GM03348 (cell line): ENCODE data around the gene GOLPH3.

Experiments
- DNase-seq: peaks from one replicate; pipeline ENCODE4 v3.0.0; 2012; ENCODE audit warnings: low spot score

Gene GOLPH3

DNA sequence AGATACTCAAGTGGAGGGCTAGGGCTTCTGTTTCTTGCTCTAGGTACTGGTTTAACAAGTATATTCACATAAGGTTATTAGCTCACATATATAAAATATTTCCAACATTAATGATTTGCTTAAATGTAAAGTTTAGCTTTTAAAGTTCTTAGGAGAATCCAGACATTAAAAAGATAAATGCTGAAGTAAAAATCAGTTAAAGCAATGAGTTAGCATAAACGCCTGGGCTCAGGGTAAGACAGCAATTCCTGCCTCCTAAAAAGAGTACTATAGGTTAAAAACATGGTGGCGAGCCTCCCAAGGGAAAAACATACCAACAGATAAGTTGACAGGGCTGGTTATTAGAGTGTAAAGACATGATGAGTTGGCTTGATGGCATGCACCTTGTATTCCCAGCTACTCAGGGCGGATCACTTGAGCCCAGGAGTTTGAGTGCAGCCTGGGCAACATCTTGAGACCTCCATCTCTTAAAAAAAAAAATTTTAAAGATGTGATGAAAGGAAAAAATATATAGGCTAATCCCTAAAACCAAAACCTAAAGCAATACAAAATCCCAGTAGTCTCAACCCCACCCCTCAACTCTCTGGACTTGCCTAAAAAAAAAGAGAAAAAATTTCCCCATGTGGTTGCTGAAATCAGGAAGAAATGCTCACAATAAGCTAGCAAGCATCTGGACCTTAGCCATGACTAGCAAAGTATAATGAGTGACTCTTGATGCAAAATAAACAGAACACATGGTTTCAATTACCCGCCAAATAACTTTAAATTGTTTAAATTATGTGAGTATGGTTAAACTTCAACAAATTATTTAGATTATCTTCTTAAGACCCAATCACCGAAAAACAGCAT lies 3.6 kb downstream of the GOLPH3 start:
- peak; percentile 59 for DNase-seq

GRCh38 chr5:32168460-32169033 lies 5.6 kb downstream of the GOLPH3 start:
- no peak for DNase-seq

DNA sequence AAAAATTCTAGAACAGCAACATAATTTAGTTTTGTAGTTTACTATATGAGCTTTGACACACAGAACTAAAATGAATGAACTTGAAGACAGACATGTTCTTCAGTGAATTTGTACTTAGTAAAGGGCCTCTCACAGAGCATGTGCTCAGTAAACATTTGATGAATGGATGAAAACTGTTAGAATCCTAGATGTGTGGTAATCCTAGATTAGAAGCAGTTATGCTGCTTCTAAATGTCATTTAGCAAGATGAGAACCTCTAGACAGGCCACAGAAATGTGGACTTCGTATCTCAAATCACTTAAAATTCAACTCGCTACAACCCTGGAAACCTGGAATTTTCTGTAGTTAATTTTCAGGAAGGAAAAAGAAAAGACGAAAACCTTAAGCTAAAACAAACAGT lies 8.5 kb downstream of the GOLPH3 start:
- no peak for DNase-seq

GRCh38 chr5:32163785-32164184 lies 10.3 kb downstream of the GOLPH3 start:
- DNase-seq: no peak

- no peak for DNase-seq
These were observed 11.1 kb downstream of the GOLPH3 start for GRCh38 chr5:32163053-32163452.

DNA sequence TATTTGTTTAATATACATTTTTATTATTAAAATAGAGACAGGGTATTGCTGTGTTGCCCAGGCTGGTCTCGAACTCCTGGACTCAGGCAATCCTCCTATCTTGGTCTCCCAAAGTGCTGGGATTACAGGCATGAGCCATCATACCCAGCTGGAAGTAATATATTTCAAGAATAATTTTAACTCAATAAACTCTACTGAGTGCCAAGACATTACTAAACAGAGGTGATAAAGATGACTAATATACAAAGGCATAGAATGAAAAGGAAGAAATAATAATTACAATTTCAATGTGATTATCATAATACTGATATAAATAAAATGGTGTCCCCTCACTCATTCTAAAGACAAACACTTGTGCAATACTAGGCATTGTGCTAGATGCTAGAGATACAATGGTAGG lies 13.9 kb downstream of the GOLPH3 start:
- peak; percentile 12 for DNase-seq

- DNase-seq: no peak
These were observed 14.6 kb downstream of the GOLPH3 start for GRCh38 chr5:32159328-32160072.

DNA sequence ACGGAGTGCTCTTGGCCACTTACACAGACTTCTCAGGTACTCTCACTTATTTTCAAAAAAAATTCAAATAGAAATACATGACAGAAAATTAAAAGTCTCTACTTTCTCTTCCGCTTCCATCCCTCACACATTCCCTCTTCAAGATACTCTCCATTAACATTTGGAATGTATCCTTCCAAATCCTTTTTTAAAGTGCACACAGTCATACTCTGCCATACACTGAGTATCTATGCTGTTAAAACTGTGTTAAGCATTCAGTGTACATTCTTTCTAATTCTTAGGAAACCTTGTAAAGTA lies 15.5 kb downstream of the GOLPH3 start:
- DNase-seq: no peak

DNA sequence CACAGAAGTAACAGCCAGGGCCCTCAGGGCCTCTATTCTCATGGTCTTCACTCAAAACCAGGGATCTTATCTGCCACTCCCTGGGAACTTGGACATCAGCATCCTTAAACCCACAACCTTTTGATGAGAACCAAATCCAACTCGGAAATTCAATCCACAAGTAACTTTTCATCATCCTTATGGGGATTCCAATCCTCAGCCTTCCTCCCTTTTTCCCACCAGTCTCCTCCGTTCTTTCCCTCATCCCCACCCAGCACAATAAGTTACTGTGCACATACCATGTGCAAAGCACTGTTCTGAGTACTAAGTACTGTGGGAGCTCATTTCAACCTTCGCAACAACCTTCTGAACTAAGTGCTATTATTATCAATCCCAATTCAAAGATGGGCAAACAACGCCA lies 17.0 kb downstream of the GOLPH3 start:
- DNase-seq: no peak

DNA sequence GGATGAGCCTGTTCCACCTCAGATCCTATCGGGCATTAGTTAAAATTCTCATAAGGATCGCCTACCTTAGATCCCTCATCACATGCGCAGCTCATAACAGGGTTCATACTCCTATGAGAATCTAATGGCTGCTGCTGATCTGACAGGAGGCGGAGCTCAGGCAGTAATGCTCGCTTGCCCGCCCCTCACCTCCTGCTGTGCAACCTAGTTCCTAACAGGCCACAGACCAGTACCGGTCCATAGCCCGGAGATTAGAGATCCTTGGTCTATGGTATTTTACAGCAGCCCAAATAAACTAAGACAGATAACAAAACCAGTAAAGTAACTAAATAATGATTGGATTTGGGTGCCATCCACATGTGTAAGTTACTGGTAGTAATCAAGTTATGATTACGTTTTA lies 17.5 kb downstream of the GOLPH3 start:
- no peak for DNase-seq

GRCh38 chr5:32155211-32155610 lies 18.9 kb downstream of the GOLPH3 start:
- no peak for DNase-seq

- peak; percentile 17 for DNase-seq
These were observed 20.4 kb downstream of the GOLPH3 start for GRCh38 chr5:32153723-32154122.

DNA sequence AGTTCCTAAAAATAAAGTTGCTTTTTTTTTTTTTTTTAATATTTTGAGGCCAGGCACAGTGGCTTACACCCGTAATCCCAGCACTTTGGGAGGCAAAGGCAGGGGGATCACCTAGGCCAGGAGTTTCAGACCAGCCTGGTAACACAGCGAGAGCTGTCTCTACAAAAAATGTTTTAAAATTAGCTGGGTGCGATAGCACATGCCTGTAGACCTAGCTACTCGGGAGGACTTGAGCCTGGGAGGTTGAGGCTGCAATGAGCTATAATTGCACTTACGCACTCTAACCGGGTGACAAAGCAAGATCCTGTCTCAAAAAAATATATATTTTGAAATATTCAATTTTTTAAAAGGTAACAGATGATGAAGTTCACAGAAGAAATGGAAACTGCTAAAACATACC lies 22.9 kb downstream of the GOLPH3 start:
- no peak for DNase-seq

DNA sequence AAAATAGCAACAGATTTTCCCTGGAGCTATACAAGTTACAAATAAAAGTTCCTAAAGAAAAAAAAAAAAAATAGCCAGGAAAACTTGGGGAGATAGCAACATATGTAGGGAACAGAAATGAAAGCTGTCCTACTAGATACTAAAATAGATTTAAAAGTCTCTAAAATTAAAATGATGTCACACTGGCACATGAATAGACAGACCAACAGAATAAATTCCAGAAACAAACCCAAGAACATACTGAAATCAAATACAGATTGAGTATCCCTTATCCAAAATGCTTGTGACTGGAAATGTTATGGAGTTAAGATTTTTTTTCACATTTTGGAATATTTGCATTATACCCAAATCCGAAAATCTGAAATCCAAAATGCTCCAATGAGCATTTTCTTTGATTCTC lies 23.8 kb downstream of the GOLPH3 start:
- DNase-seq: no peak

- no peak for DNase-seq
These were observed 26.2 kb downstream of the GOLPH3 start for GRCh38 chr5:32147959-32148358.

- DNase-seq: no peak
These were observed 26.9 kb downstream of the GOLPH3 start for GRCh38 chr5:32147236-32147635.

GRCh38 chr5:32145378-32145777 lies 28.7 kb downstream of the GOLPH3 start:
- DNase-seq: no peak

DNA sequence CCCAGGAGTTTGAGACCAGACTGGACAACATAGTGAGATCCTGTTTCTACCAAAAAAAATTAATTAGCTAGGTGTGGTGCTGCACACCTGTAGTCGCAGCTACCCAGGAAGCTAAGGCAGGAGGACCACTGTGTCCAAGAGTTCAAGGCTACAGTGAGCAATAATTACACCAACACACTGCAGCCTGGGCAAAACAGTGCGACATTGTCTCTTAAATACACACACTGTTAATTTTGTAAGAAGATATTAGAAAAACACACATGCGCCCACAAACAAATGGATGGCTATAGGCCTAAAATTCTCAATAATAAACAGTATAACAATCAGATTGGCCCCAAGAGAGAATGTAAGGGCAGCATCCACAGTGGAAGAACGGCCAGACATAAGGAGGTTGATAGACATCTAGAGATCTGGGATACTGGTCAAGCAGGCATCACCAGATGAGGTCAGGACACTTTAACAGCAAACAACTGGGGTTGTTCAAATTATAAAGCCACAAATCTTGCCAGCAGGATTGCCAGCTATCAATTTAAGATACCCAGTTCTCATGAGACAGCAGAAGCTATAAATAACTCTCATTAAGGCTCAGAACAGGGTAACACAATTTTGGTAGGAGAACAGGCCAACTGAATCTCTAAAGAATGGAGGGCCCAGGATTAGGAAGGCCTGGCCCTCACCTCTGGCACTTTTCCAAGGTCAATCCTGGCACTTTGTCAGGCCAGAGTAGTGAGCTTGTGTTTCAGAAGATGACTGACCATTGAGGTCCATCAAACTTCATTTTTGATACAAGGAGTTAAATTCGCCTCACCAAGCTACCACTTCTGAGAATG lies 29.5 kb downstream of the GOLPH3 start:
- DNase-seq: no peak

GRCh38 chr5:32143617-32144377 lies 30.3 kb downstream of the GOLPH3 start:
- DNase-seq: peak; percentile 10

- DNase-seq: no peak
These were observed 35.2 kb downstream of the GOLPH3 start for GRCh38 chr5:32138839-32139493.

- no peak for DNase-seq
These were observed 37.8 kb downstream of the GOLPH3 start for GRCh38 chr5:32136342-32136741.
